OCI-LY7 (cell line): ENCODE measurements around the gene TIMM17B.

ENCODE experiments used
- CTCF ChIP-seq: fragments of 200-600 bp; sonication (generic); conservative IDR thresholded peaks from 2 replicates; pipeline ENCODE4 v1.5.1; 2014; ENCODE audit warnings: mild to moderate bottlenecking, antibody characterized with exemption, low read length, moderate library complexity, mixed read lengths
- EZH2phosphoT487 ChIP-seq: fragments of 200-600 bp; sonication (generic); IDR thresholded peaks from 2 replicates; pipeline ENCODE4 v1.6.1; 2018; ENCODE audit warnings: low read depth, borderline replicate concordance, mild to moderate bottlenecking, mixed run types, antibody characterized with exemption, low read length, moderate library complexity, mixed read lengths

GRCh38 chrX:48903290-48903689, 5.7 kb upstream of the TIMM17B start:
- no peak for TF ChIP-seq CTCF
- TF ChIP-seq EZH2phosphoT487: no peak
